K562 (cell line): ENCODE results near the gene GLRX5. TPM values are rescaled to one million over a fixed set of nuclear protein-coding genes. Genes with fewer than 3 reads are reported as not detected.

Experiments used
- ATAC-seq: fragments of 200-7000 bp; cut with Tn5 transposase; 3 replicates; pipeline ENCODE4 v1.9.1; 2020; ENCODE audit warnings: moderate library complexity
- BruUV-seq: library from RNA; stranded (reverse); fragments of 400-500 nt; replicated peaks from 2 replicates; lab custom pipeline; 2021; lab: Mats Ljungman, UMichigan
- CTCF ChIA-PET: fragments of 300-600 bp; formaldehyde crosslinking; extraction: SDS; loops from one replicate; lab custom pipeline; 2021; ENCODE audit warnings: low intra/inter-chr PET ratio; lab: Yijun Ruan, JAX
- POLR2A ChIA-PET: fragments of 300-600, 350-650 bp; sonication (Branson Sonifier 250); formaldehyde crosslinking; extraction: SDS; loops from one replicate; lab custom pipeline; 2021; ENCODE audit warnings: antibody characterized with exemption, inconsistent platforms; lab: Yijun Ruan, JAX
- DNase-seq, 4 experiments: peaks; one replicate each; pipeline versions ENCODE4 v3.0.0 to v3.0.0-alpha.2; 2011 to 2018; ENCODE audit warnings: low spot score in 3 of 4, mixed read lengths in 3 of 4; ENCODE audit errors: extremely low read depth in 1 of 4
- FAIRE-seq: peaks from 2 replicates; lab custom pipeline; 2011; peaks lifted over from hg19 to GRCh38; lab: Jason Lieb, UNC
- H2AFZ ChIP-seq: 2 replicates; pipeline ENCODE4 v1.6.0; 2011; ENCODE audit warnings: low read depth, low read length, control low read depth, inconsistent platforms
- H3K27ac ChIP-seq: fragments of 200-600 bp; 3 replicates; pipeline ENCODE4 v1.8.0; 2011; ENCODE audit warnings: low read depth, mild to moderate bottlenecking, control low read depth, inconsistent platforms, low read length, moderate library complexity, mixed read lengths; ENCODE audit errors: extremely low read depth
- H3K27me3 ChIP-seq, 2 experiments: fragments of 300-600 bp in 1 of 2; 2 replicates in 1 of 2; 3 replicates in 1 of 2; pipeline versions ENCODE4 v1.6.0 to v1.8.0; 2011; ENCODE audit warnings: inconsistent platforms in 2 of 2, low read length in 2 of 2, mild to moderate bottlenecking in 1 of 2, mixed read lengths in 1 of 2, moderate library complexity in 1 of 2; ENCODE audit not compliant: control insufficient read depth in 2 of 2, insufficient read depth in 2 of 2
- H3K36me3 ChIP-seq: fragments of 300-600 bp; 3 replicates; pipeline ENCODE4 v1.8.0; 2011; ENCODE audit warnings: mild to moderate bottlenecking, low read length, inconsistent platforms; ENCODE audit not compliant: control insufficient read depth, insufficient read depth
- H3K4me1 ChIP-seq, 2 experiments: fragments of 200-600 bp in 1 of 2; replicated peaks in 1 of 2; 2 replicates in 1 of 2; 3 replicates in 1 of 2; pipeline versions ENCODE4 v1.5.1 to v1.8.0; 2011; ENCODE audit warnings: inconsistent platforms in 2 of 2, low read length in 2 of 2, mild to moderate bottlenecking in 1 of 2, mixed read lengths in 1 of 2, moderate library complexity in 1 of 2; ENCODE audit not compliant: control insufficient read depth in 2 of 2, insufficient read depth in 2 of 2
- H3K4me2 ChIP-seq: 2 replicates; pipeline ENCODE4 v1.6.1; 2011; ENCODE audit warnings: low read length, control low read depth, inconsistent platforms, mixed read lengths; ENCODE audit not compliant: insufficient read depth
- H3K4me3 ChIP-seq: fragments of 200-600 bp; sonication (generic), shearing (Covaris generic); 2 replicates; pipeline ENCODE4 v1.5.1; 2016; ENCODE audit warnings: control low read depth, inconsistent platforms
- H3K79me2 ChIP-seq: fragments of 200-600 bp; 3 replicates; pipeline ENCODE4 v1.8.0; 2011; ENCODE audit warnings: low read length, inconsistent platforms; ENCODE audit not compliant: control insufficient read depth, insufficient read depth
- H3K9ac ChIP-seq, 2 experiments: 2 replicates each; pipeline versions ENCODE4 v1.6.0 to v1.6.1; 2011; ENCODE audit warnings: low read depth in 2 of 2, low read length in 2 of 2, control low read depth in 1 of 2, inconsistent platforms in 1 of 2, mild to moderate bottlenecking in 1 of 2, mixed read lengths in 1 of 2; ENCODE audit not compliant: insufficient read depth in 1 of 2
- H3K9me1 ChIP-seq: one replicate; pipeline ENCODE4 v1.6.0; 2011; ENCODE audit warnings: inconsistent platforms, mild to moderate bottlenecking, low read length, moderate library complexity; ENCODE audit not compliant: control insufficient read depth, insufficient read depth
- H3K9me3 ChIP-seq: replicated peaks from 2 replicates; pipeline ENCODE4 v1.5.1; 2011; ENCODE audit warnings: low read depth, low read length, inconsistent platforms; ENCODE audit not compliant: control insufficient read depth, insufficient read depth
- H4K20me1 ChIP-seq: replicated peaks from 2 replicates; pipeline ENCODE4 v1.6.1; 2011; ENCODE audit warnings: low read length, inconsistent platforms, mixed read lengths; ENCODE audit not compliant: control insufficient read depth, insufficient read depth
- ATF1 ChIP-seq, 2 experiments: fragments of 450-650 bp in 1 of 2; IDR thresholded peaks; 2 replicates each; pipeline ENCODE4 v1.6.1; 2016; ENCODE audit warnings: missing compliant biosample characterization in 1 of 2, missing genetic modification characterization in 1 of 2
- GTF2E2 ChIP-seq: fragments of 200-800 bp; sonication (Bioruptor generic); IDR thresholded peaks from 2 replicates; pipeline ENCODE4 v1.6.1; 2016; ENCODE audit warnings: missing genetic modification characterization, missing compliant biosample characterization
- IFI16 ChIP-seq: fragments of 250-450 bp; sonication (Bioruptor Pico); IDR thresholded peaks from 2 replicates; pipeline ENCODE4 v2.1.2; 2022; ENCODE audit warnings: mild to moderate bottlenecking, inconsistent platforms
- KLF6 ChIP-seq: fragments of 250-450 bp; sonication (Bioruptor Pico); IDR thresholded peaks from 2 replicates; pipeline ENCODE4 v1.4.0; 2020; ENCODE audit warnings: mild to moderate bottlenecking, moderate library complexity, borderline replicate concordance
- ZNF408 ChIP-seq: fragments of 250-450 bp; sonication (Bioruptor Pico); IDR thresholded peaks from 2 replicates; pipeline ENCODE4 v1.4.0; 2020; ENCODE audit warnings: low read depth, mild to moderate bottlenecking, moderate library complexity
- WGBS: fragments of 100-300 bp; shearing (Covaris generic); methylation state at CpG from one replicate; pipeline ENCODE4 v1.1.6; 2016; ENCODE audit warnings: low coverage, mixed read lengths; ENCODE audit not compliant: insufficient coverage; ENCODE audit errors: missing lambda C conversion rate; 5-methylcytosine and 5-hydroxymethylcytosine counted together
- in situ Hi-C: fragments of 300-500 bp; cut with MboI; formaldehyde crosslinking; loops from 4 replicates; pipeline ENCODE4 v1.15.0; 2018; ENCODE audit warnings: inconsistent platforms, mixed read lengths
- intact Hi-C: fragments of 100-400 bp; cut with micrococcal nuclease; formaldehyde crosslinking; loops from 2 replicates; pipeline ENCODE4 v1.14.2; 2022
- polyA plus RNA-seq, 8 experiments: library from polyadenylated mRNA; depleted of rRNA in 4 of 8; stranded (reverse) in 5 of 8; unstranded in 3 of 8; fragments of >200 nt; fragmentation: Nextera tagmentation in 2 of 8; fragmentation: Illumina TruSeq in 1 of 8; extraction: Ambion mirVana in 2 of 8; extraction: Trizol in 1 of 8; gene quantifications; 2 replicates each; pipeline versions ENCODE4 v1.2.1 to v1.2.3, GENCODE V29; 2011 to 2014; ENCODE audit warnings: inconsistent platforms in 1 of 8, missing spikeins in 1 of 8
- total RNA-seq, 7 experiments: library from RNA; depleted of rRNA in 6 of 7; stranded (reverse); fragments of >200 nt in 6 of 7; fragmentation: Illumina TruSeq in 2 of 7; extraction: Trizol in 2 of 7; gene quantifications; 2 replicates each; pipeline versions ENCODE4 v1.2.1 to v1.2.3, GENCODE V29; 2011 to 2021; ENCODE audit warnings: low replicate concordance in 1 of 7

GLRX5 gene
- total and polyA plus RNA-seq, 9 of the 15 experiments (the other 6 are each of a cell fraction or from before 2014, with no cell fraction given), result 16.7 to 96.8 (median 66.8) TPM

DNA sequence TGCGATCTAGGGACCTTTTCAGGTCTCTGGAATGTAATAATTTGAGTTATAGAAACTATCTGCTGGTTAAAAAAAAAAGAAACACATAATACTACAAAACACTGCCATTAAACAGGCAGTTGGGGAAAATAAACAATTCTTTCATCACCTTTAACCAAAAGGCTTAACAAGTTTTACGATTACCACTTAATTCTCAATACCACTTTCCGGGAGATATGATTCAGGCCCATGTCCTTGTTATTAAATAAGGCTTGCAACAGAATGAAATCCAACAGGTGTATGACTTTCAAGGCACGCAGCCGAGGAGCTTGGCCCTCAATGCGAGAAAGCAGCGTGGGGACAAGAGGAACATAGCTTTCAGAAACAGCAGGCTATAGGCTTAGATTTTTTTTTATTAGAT lies 5.6 kb upstream of the GLRX5 start:
- H3K79me2 ChIP-seq, result peaks cover 50% of the 10 kb centered on the region
- peaks cover 4% of the 10 kb centered on the region; the same call in 1 of the 2 replicates for H4K20me1 ChIP-seq
- H3K27ac ChIP-seq, result no peak overlapping the region
- peaks cover 34% of the 10 kb centered on the region; the same call in 2 of the 3 replicates for H3K36me3 ChIP-seq
- H3K9me3 ChIP-seq, result no peaks in the 10 kb centered on the region
- no peaks in the 10 kb centered on the region for H3K9me1 ChIP-seq
- H3K4me2 ChIP-seq, result no peak overlapping the region
- H2AFZ ChIP-seq, result no peak overlapping the region
- no peak for DNase-seq
- in situ Hi-C loops, result loop anchor here (5.0 kb wide), 1 partner anchor 87 kb away; no protein-coding TSS in a partner anchor
- H3K9ac ChIP-seq, result no peak overlapping the region
- CTCF ChIA-PET, result no interaction called here
- intact Hi-C loops, result no loop called here
- ATAC-seq, result no peak
- peaks cover 0 to 47% of the 10 kb centered on the region in 2 experiments; a peak in 3 of 5 replicates for H3K4me1 ChIP-seq
- BruUV-seq, result no TSS peak
- TF ChIP-seq GTF2E2 (no peak), ZNF408 (CRISPR knock-in tag) (no peak), KLF6 (CRISPR knock-in tag) (no peak), ATF1 (CRISPR knock-in tag; IDR thresholded peaks at IDR 0.05) (no peak), ATF1 (tag; IDR thresholded peaks at IDR 0.05) (no peak), IFI16 (no peak)
- H3K27me3 ChIP-seq, result no peaks in the 10 kb centered on the region
- H3K4me3 ChIP-seq, result no peak overlapping the region
- WGBS, result 91% methylated on average over 7 of the region's 7 CpGs
- POLR2A ChIA-PET, result interaction anchor here (0.6 kb wide), 1 partner anchor 38 kb away, joined by 3 read pairs; no protein-coding TSS in a partner anchor
- no peak for FAIRE-seq
